IMR-90 (cell line): ENCODE measurements around the gene HIVEP3. TPM values are rescaled to one million over a fixed set of nuclear protein-coding genes. Genes with fewer than 3 reads are reported as not detected.

Experiments used
- ATAC-seq: fragments of 200-7000 bp; cut with Tn5 transposase; 2 replicates; pipeline ENCODE4 v1.9.1; 2020; ENCODE audit warnings: low read depth, mild to moderate bottlenecking, moderate library complexity
- BruUV-seq: library from RNA; stranded (reverse); fragments of 400-500 nt; replicated peaks from 2 replicates; lab custom pipeline; 2021; lab: Mats Ljungman, UMichigan
- CTCF ChIA-PET: fragments of 300-600 bp; formaldehyde crosslinking; extraction: SDS; loops from one replicate; lab custom pipeline; 2021; ENCODE audit warnings: antibody characterized with exemption; lab: Yijun Ruan, JAX
- POLR2A ChIA-PET: fragments of 300-600 bp; sonication (Branson Sonifier 250); formaldehyde crosslinking; loops from one replicate; lab custom pipeline; 2022; ENCODE audit warnings: antibody characterized with exemption; ENCODE audit not compliant: unreplicated experiment; lab: Charles Lee
- DNase-seq: peaks from one replicate; pipeline ENCODE4 v3.0.0; 2013
- H2AFZ ChIP-seq: replicated peaks from 2 replicates; pipeline ENCODE3; 2013; ENCODE audit warnings: low read length, mild to moderate bottlenecking; ENCODE audit not compliant: poor library complexity
- H2AK5ac ChIP-seq: 2 replicates; pipeline ENCODE4 v1.6.1; 2013; ENCODE audit warnings: low read depth, low read length, inconsistent platforms
- H2AK9ac ChIP-seq: replicated peaks from 2 replicates; pipeline ENCODE3; 2013; ENCODE audit warnings: mild to moderate bottlenecking, low read depth, low read length, moderate library complexity; ENCODE audit not compliant: poor library complexity
- H2BK120ac ChIP-seq: 2 replicates; pipeline ENCODE4 v1.6.1; 2013; ENCODE audit warnings: low read depth, low read length, inconsistent platforms
- H2BK15ac ChIP-seq: 3 replicates; pipeline ENCODE4 v1.6.1; 2013; ENCODE audit warnings: low read depth, low read length, inconsistent platforms
- H2BK20ac ChIP-seq: 2 replicates; pipeline ENCODE4 v1.6.1; 2013; ENCODE audit warnings: low read depth, mild to moderate bottlenecking, inconsistent platforms, low read length, moderate library complexity
- H2BK5ac ChIP-seq: 2 replicates; pipeline ENCODE4 v1.6.1; 2013; ENCODE audit warnings: mild to moderate bottlenecking, low read depth, low read length, inconsistent platforms; ENCODE audit not compliant: poor library complexity, severe bottlenecking
- H3K14ac ChIP-seq: replicated peaks from 2 replicates; pipeline ENCODE4 v1.6.1; 2013; ENCODE audit warnings: low read depth, low read length, inconsistent platforms
- H3K18ac ChIP-seq: 2 replicates; pipeline ENCODE4 v1.6.1; 2013; ENCODE audit warnings: low read depth, low read length, control low read depth
- H3K23ac ChIP-seq: 2 replicates; pipeline ENCODE4 v1.6.1; 2013; ENCODE audit warnings: low read depth, low read length, inconsistent platforms
- H3K27ac ChIP-seq: 2 replicates; pipeline ENCODE4 v1.5.1; 2013; ENCODE audit warnings: mild to moderate bottlenecking, control low read depth, low read length; ENCODE audit not compliant: insufficient read depth
- H3K27me3 ChIP-seq: 2 replicates; pipeline ENCODE4 v1.6.1; 2013; ENCODE audit warnings: low read length; ENCODE audit not compliant: control insufficient read depth, insufficient read depth
- H3K36me3 ChIP-seq: 2 replicates; pipeline ENCODE4 v1.6.1; 2013; ENCODE audit warnings: low read length, mixed read lengths; ENCODE audit not compliant: control insufficient read depth, insufficient read depth
- H3K4ac ChIP-seq: 2 replicates; pipeline ENCODE4 v1.6.1; 2013; ENCODE audit warnings: low read depth, low read length, inconsistent platforms
- H3K4me1 ChIP-seq: 2 replicates; pipeline ENCODE4 v1.6.1; 2013; ENCODE audit warnings: low read length, mixed read lengths; ENCODE audit not compliant: control insufficient read depth, insufficient read depth
- H3K4me2 ChIP-seq: 2 replicates; pipeline ENCODE4 v1.6.1; 2013; ENCODE audit warnings: low read depth, mild to moderate bottlenecking, control low read depth, low read length, moderate library complexity
- H3K4me3 ChIP-seq: 2 replicates; pipeline ENCODE4 v1.5.1; 2013; ENCODE audit warnings: low read depth, mild to moderate bottlenecking, control low read depth, low read length, moderate library complexity; ENCODE audit not compliant: insufficient read depth
- H3K56ac ChIP-seq: 2 replicates; pipeline ENCODE4 v1.6.1; 2013; ENCODE audit warnings: low read length, inconsistent platforms; ENCODE audit not compliant: insufficient read depth; ENCODE audit errors: extremely low read depth
- H3K79me1 ChIP-seq, 2 experiments: 2 replicates each; pipeline ENCODE4 v1.6.1; 2013; ENCODE audit warnings: low read length in 2 of 2, inconsistent platforms in 1 of 2, low read depth in 1 of 2
- H3K9ac ChIP-seq: 2 replicates; pipeline ENCODE4 v1.6.1; 2013; ENCODE audit warnings: low read depth, low read length, control low read depth
- H3K9me1 ChIP-seq: 2 replicates; pipeline ENCODE4 v1.6.1; 2013; ENCODE audit warnings: low read length, inconsistent platforms; ENCODE audit not compliant: insufficient read depth
- H3K9me3 ChIP-seq: 2 replicates; pipeline ENCODE4 v1.6.1; 2013; ENCODE audit warnings: low read length; ENCODE audit not compliant: control insufficient read depth, insufficient read depth
- H4K20me1 ChIP-seq: 2 replicates; pipeline ENCODE4 v1.6.1; 2013; ENCODE audit warnings: low read length, inconsistent platforms; ENCODE audit not compliant: insufficient read depth
- H4K5ac ChIP-seq: 2 replicates; pipeline ENCODE4 v1.6.1; 2013; ENCODE audit warnings: mild to moderate bottlenecking, low read depth, low read length, control low read depth
- H4K8ac ChIP-seq, 2 experiments: 2 replicates each; pipeline ENCODE4 v1.6.1; 2013; ENCODE audit warnings: low read depth in 2 of 2, low read length in 2 of 2, control low read depth in 1 of 2, inconsistent platforms in 1 of 2
- H4K91ac ChIP-seq: 2 replicates; pipeline ENCODE4 v1.6.1; 2013; ENCODE audit warnings: low read depth, low read length, inconsistent platforms; ENCODE audit not compliant: insufficient read depth
- CEBPB ChIP-seq: IDR thresholded peaks from 2 replicates; pipeline ENCODE4 v1.6.1; 2012; ENCODE audit warnings: low read depth, low read length, improper control_type of control experiment
- CHD1 ChIP-seq: IDR thresholded peaks from 2 replicates; pipeline ENCODE4 v1.6.1; 2012; ENCODE audit warnings: low read depth, low read length, improper control_type of control experiment
- ELK1 ChIP-seq: fragments of 150-350 bp; IDR thresholded peaks from 2 replicates; pipeline ENCODE4 v1.6.1; 2016; ENCODE audit warnings: low read depth, mild to moderate bottlenecking, low read length, moderate library complexity, borderline replicate concordance
- MXI1 ChIP-seq: IDR thresholded peaks from 2 replicates; pipeline ENCODE4 v1.6.1; 2012; ENCODE audit warnings: low read depth, mild to moderate bottlenecking, low read length, moderate library complexity, borderline replicate concordance
- RFX5 ChIP-seq: IDR thresholded peaks from 2 replicates; pipeline ENCODE4 v1.8.0; 2012; ENCODE audit warnings: low read depth, mild to moderate bottlenecking, low read length, moderate library complexity
- WGBS, 2 experiments: methylation state at CpG; one replicate each; pipeline versions ENCODE4 v1.1.5 to v1.1.7; 2013; ENCODE audit warnings: missing lambda C conversion rate in 2 of 2; ENCODE audit not compliant: insufficient read length in 1 of 2; ENCODE audit errors: extremely low coverage in 2 of 2; 5-methylcytosine and 5-hydroxymethylcytosine counted together
- dilution Hi-C: fragments of 300-500 bp; cut with HindIII; formaldehyde crosslinking; loops from one replicate; pipeline ENCODE4 v1.14.3; 2018; ENCODE audit warnings: low sequenced_read_pairs; ENCODE audit not compliant: unreplicated experiment
- in situ Hi-C: fragments of 300-500 bp; cut with MboI; formaldehyde crosslinking; loops from 3 replicates; pipeline ENCODE4 v1.14.3; 2019; ENCODE audit warnings: low sequenced_read_pairs, inconsistent platforms, mixed read lengths
- intact Hi-C: fragments of 100-400 bp; cut with micrococcal nuclease; formaldehyde crosslinking; loops from 2 replicates; pipeline ENCODE4 v1.10.0; 2022
- polyA plus RNA-seq, 3 experiments: library from polyadenylated mRNA; depleted of rRNA; stranded (reverse); fragments of >200 nt; gene quantifications; 2 replicates each; pipeline ENCODE4 v1.2.3, GENCODE V29; 2012; ENCODE audit warnings: low replicate concordance in 1 of 3
- total RNA-seq: library from RNA; depleted of rRNA; stranded (reverse); fragments of >200 nt; gene quantifications from 2 replicates; pipeline ENCODE4 v1.2.3, GENCODE V29; 2012

The HIVEP3 gene
- total and polyA plus RNA-seq, 2 of the 4 experiments (the other 2 are of a cell fraction) = 1.4 to 4.0 TPM

GRCh38 chr1:41464885-41465284 is 453.8 kb downstream of the HIVEP3 start:
- Histone ChIP-seq H2BK15ac (no peak overlapping the region), H4K5ac (no peak overlapping the region), H3K9me3 (no peaks in the 10 kb centered on the region), H2AFZ (no peak overlapping the region), H3K23ac (no peak overlapping the region), H3K14ac (no peak overlapping the region), H4K91ac (no peak overlapping the region), H2BK120ac (no peak overlapping the region), H2AK9ac (no peak overlapping the region), H3K56ac (no peak overlapping the region), H3K4me3 (no peak overlapping the region), H3K27ac (no peak overlapping the region), H2BK20ac (no peak overlapping the region), H3K18ac (no peak overlapping the region), H3K4ac (no peak overlapping the region), H3K9ac (no peak overlapping the region), H3K79me1 (no peaks in the 10 kb centered on the region), H3K36me3 (no peaks in the 10 kb centered on the region), H4K8ac (no peak overlapping the region), H3K9me1 (no peaks in the 10 kb centered on the region), H3K4me1 (no peaks in the 10 kb centered on the region), H4K20me1 (no peaks in the 10 kb centered on the region), H3K27me3 (peaks cover 44% of the 10 kb centered on the region), H2AK5ac (no peak overlapping the region), H3K4me2 (no peak overlapping the region), H2BK5ac (no peak overlapping the region)
- ChIA-PET POLR2A (no interaction called here), CTCF (no interaction called here)
- dilution Hi-C loops = no loop called here
- 73% methylated on average over 3 of the region's 7 CpGs; no CpG with 5 or more reads in 1 of the 2 experiments for WGBS, 2 experiments
- DNase-seq (no peak), ATAC-seq (no peak)
- intact Hi-C loops = no loop called here
- BruUV-seq = no TSS peak
- TF ChIP-seq CHD1 = no peak
- TF ChIP-seq RFX5 = no peak
- TF ChIP-seq CEBPB = no peak
- TF ChIP-seq ELK1 = no peak
- TF ChIP-seq MXI1 = no peak
- in situ Hi-C loops = no loop called here
